Activated gamma-delta T cell treated with anti-CD3 and anti-CD28 coated beads, Interleukin-2, amount 50 U/mL, for 16 hours (primary cell): ENCODE results near the gene UGT1A10.

Experiments used
- DNase-seq: peaks from one replicate; pipeline ENCODE4 v3.0.0-alpha.2; 2020; ENCODE audit warnings: low read depth

UGT1A10 gene

DNA sequence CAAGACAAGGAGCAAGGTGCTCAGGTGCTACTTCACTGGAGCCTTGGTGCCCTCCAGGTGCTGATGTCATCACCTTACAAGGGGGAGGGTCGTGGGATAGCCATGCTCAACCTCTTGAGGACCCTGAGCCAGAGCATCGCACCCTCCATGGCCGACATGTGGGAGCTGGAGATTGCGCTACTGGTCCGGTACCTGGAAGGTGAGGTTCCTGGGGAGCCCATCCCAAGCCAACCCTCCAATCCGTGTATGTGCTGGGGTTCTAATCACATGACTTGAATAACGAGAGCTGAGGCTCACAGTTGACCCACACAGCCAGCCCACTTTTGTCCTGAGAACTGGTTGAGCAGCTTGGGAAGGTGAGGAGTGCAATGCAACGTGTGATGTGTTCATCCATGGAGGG, 167.7 kb downstream of the UGT1A10 start:
- no peak for DNase-seq

DNA sequence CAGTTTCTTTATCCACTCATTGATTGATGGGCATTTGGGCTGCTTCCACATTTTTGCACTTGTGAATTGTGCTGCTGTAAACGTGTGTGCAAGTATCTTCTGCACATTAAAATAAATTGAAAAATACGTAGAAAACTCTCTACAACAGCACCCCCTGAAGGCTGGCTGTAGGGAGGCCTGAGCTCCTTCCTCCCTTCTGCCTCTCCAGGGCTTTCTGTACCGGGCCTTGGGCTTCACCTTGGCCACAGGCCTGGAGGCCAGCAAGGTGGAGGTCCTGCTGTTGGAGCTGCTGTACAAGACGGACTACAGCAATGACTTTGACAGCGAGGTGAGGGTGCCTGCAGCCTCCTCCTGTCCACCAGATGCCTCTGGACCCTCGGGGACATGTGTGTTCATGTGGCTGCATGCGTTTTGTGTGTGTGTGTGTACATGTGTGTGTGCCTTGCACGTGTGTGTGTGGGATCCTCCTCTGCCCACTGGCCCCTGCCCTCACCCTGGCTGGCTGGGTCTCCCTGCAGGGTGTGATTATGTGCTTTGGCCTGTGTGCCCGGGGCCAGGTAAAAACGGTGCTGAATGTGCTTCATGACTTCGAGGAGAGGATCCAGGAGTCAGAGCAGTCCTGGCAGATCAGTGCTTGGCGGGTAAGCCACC, 171.1 kb downstream of the UGT1A10 start:
- no peak for DNase-seq

DNA sequence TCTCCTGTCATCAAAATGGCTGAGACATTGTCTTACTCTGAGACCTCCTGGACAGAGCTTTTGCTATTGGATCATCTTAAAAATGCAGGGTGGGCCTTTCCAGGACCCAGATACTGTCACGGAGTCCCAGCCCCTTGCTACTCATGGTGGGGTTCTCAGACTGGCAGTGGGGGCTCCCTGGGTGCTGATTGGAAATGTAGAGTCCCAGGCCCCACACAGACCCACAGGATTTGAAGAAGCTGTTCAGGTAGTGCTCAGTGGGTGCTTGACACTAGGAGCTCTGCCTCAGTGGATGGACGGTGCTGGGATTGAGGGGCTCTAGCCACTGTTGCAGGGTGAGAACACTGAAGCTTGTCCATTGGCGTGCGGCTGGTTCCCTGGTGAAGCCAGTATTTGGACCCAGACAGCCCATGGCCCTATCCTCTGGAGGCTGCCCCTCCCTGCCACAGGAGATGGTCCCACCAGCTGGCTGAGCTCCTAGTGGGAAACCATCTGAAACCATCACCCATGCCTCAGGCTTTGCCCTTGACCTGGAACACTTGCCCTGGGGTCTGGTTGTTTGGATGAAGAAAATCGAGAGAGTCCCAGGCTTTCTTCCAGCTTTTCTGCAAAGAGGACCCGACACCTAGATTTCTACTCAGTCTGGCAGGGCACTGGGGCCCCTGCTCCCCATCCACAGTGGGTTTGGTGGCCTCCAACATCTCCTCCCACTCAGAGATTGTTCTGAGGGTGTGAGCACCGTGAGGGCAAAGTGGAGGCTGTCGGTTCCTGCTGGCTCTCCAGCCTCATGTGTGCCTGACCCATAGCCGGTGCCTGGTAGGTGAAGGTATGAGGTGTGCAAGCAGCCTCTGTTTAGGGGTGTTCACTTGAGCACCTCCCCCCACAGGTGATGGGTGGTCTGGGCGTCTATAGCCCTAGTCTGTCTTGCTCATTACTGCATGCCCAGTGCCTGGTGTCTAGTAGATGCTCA, 172.0 kb downstream of the UGT1A10 start:
- DNase-seq, result no peak

DNA sequence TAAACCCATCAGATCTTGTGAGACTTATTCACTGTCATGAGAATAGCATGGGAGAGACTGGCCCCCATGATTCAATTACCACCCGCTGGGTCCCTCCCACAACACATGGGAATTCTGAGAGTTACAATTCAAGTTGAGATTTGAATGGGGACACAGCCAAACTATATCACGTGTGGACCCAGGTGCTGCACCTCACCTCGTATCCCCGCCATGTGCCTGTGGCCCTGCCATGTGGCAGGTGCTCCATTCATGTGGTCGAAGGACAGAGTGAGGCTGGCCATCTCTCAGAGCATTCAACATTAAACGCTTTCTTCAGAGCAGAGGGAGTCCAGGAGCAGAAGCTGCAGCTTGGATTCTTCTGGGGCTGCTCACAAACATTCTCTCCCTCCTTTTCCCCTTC, 174.1 kb downstream of the UGT1A10 start:
- DNase-seq, result no peak

DNA sequence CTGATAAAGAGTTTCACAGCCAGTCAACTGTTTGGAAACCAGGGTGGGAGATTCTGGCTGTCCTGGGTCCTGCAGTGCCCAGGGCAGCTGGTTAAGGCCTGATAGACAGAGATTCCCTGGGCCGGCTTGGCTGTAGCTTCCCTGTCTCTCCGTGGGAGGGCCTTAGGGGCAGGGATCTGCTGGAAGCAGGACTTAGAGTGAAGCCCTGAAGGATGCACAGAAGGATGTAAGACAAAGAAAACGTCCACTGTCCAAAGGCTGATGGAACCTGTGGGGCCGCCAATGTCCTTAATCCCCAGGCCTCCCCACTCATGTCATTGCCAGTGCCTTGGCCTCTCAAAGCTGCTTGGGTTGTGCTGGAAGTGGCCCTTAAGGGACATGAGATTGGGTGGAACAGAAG, 174.8 kb downstream of the UGT1A10 start:
- DNase-seq, result no peak

DNA sequence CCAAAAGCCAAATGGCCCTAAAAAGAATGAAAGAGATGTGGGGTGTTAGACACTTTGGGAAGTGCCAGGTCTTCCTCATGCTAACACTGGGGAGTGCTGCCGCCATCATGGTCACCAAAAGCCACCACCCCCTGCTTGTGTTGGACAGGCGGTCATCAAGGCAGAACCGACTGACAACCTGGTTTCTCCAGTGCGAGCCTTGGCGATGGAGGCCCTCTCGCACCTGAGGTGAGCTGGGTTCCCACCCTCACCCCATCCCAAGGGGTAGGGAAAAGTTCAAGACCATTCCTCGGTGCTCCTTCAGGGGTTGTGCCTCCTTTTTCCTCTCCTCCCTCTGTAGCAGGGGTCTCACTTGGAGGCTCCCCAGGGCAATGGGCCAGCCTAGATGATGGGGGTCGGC, 175.5 kb downstream of the UGT1A10 start:
- no peak for DNase-seq

DNA sequence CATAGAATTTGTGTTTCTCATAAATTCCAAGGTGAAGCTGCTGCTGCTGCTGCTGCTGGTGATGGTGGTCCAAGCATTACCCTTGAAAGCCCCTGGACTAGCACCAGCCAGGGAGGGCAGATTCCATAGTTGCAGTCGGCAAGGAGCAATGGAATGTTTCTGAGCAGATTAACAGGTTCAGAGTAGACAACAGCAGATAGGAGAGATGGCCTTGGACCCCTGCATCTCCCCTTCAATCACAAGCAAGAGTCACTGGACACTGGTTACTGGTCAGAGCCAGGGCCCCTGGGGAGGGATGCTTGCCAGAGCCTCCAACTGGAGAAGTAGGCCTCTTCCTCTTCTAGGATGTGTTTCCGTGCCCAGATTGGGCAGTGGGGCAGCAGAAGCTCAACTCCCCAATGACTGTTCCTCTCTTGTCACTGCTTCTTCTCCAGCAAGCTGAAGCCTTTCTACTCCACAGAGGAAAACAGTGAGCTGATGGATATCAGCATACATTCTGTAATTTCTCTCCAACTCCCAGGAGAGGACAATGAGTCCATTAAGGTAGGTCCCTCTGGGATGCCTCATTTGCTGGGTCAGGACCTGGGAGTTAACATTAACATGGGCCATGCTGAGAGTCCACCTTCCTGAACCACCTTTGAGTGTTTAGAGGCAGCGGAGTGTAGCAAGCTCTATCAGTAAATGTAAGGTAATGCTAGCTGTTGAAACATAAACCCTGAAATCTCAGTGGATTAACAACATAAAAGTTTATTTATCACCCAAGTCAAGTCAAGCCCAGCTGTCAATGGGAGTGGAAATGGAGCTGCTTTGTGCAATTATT, 177.2 kb downstream of the UGT1A10 start:
- no peak for DNase-seq

DNA sequence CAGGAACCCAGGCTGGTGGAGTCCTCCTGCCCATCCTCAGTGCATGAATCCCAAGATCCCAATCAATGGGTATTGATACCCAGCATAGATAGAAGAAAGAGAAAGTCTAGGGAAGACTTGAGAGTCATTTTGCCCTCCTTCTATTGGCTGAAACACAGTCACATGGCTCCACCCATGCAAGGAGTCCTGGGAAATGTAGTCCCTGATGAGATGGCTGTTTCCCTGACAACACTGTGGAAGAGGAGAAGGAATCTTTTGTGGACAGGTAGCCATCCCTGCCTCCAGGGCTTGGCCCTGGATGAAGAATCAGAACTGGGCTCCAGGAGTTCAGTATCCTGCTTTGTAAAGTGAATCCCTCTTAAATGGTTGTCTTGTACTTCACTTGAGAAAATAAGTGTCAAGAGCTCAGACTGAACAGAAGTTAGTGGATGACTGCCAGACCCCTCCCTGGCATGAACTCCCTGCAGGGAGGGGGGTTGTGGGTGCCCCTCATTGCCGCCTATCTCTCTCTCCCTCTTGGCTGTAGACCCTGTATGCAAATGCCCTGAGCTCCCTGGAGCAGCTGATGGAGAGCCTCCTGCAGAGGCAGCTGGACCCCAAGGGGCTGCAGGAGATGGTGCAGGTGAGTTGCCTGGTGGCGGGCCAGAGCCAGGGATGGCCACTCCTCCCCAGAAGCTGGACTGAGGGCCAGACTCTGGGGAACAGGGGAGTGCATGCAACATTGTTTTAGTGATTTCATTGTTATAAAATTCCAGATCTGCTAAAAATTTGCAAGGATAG, 178.0 kb downstream of the UGT1A10 start:
- no peak for DNase-seq

DNA sequence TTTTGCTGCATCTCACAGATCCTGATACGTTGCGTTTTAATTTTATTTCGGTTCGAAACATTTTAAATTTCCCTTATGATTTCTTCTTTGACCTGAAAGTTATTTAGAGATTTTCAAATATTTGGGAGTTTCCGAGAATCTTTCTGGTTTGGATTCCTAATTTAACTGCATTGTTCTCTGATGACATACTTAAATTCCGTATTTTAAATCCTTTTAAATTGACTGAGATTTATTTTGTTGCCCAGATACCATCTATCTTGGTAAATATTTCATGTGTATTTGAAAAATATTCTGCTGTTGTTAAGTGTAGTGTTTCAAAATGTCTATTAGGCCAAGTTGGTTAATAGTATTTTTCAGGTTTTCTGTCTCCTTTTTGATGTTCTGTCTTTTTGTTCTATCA, 179.6 kb downstream of the UGT1A10 start:
- DNase-seq, result no peak

DNA sequence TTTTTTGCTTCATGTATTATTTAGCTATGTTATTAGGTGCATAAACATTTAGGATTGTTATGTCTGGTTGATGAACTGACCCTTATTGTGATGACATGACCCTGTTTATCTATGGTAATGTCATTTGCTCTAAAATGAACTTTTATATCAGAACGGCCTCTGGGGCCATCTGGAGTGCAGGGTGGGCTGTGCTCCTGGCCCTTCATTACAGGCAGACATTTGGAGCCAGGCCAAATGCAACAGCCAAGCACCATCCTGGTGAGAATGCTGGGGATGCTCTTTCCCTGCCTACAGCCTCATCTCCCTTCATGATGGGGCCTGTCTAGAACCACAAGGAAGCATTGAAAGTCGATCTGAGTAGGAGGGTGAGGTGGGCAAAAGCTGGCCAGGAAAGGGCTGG, 180.1 kb downstream of the UGT1A10 start:
- DNase-seq, result no peak

DNA sequence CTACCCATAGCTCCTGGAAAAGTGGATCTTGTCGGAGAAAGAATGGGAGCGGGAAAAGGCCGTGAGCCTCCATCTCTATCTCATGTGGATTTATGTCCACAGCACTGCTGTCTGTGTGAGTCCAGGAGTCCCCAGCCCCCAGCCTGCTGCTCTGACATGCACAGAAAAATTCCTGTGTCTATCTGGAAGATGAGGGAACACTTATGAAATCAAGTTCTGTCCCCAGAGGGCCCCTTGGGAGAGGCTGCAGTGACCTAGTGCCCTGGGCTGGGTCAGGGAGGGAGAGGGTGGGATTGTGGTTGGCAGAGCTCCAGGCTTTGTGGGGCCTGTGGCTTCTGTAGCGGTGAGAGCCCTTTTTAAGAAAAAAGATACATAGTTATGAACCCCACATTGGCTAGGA, 180.5 kb downstream of the UGT1A10 start:
- no peak for DNase-seq

DNA sequence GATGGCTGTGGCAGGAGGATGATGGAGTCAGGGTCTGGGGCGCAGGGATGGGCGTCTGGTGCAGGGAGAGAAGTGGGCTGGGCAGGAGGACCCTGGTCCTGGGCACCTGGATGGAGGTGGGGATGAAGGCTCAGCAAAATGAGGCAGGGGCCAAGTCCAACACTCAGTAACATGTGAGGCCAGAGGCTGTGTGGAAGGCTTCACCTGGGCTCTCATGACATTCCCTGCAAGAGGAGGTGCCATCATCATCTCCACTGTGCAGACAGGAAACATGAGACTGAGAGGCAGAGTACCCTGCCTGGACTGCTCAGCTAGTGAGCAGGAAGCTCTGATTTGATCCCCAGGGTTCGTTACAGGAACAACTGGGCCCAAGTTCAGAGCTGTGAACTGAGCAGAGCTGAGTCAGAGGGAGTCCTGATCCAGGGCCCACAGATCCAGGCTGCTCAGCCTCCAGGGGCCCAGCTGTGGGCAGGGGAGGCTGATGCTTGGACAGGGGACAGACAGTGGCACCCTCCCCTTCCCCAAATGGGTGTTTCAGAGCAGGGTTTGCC, 181.2 kb downstream of the UGT1A10 start:
- no peak for DNase-seq

DNA sequence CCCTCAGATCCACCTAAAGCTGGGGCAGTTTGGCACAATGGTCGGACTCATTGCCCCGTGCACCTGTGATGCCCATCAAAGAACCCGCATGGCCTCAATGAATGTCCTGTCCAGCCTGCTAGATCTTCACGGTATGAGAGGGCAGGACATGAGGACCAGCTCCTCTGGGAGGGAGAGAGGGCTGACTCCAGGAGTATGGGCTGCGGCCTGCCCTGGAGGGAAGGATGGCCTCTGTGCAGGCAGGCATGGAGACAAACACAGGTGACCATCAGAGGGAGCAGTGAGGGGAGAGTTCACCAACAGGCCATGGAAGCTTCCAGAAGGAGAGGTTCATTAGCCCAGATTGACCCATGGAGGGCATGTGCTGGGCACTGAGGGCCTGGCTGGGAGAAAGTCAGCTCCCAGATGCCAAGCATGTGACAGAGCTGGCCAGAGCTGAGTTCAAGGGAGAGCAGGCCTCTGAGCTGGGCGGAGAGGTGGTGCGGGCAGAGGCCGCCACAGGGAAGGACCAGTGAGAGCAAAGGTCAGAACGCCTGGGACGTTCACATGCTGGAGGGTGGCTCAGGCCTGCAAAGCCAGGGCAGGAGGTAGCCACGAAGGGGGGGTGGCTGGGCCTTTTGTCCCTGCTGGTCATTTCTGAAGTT, 181.9 kb downstream of the UGT1A10 start:
- DNase-seq, result no peak

DNA sequence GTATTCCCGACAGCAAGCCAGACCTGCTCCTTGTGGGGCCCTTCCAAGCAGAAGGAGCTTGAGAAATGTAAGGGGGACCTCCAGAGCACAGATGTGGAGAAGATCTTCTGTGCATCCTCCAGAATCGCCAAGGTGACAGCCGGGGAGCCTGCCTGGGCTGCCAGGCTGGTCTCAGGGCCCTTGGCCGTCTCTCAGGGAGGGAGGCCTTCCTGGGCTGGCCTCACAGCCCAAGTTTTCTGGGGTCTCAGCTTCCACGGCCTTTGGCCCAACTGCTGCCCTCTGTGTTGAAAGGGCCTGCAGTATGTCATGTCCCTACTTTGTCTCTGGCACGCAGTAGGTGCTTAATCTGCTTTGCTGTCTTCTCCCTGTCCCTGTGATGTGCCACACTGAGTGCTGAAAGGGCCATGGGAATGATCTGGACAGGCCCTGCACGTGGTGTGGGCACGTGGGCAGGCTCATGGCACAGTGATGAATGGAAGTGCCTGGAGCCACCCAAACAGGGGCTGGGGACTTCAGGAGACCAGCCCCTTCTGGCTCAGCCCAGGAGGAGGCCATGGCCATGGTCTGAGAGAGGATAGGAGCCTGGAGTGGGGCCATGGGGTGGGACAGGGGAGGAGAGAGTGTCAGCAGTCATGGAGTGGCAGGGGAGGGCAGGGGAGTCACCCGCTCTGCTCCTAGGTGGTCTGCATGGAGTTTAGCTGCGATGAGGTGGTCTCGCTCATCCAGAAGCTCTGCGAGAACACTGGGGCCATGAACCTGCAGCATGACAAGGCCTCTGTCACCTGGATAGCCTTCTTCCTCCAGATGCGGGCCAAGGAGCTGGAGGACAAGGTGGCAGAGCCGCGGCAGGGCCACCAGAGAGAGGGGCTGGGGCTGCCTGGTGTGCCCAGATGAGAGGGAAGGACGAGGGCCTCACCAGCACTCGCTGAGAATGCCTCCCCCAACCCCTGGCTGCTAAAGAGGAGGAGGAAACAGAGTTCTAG, 182.7 kb downstream of the UGT1A10 start:
- no peak for DNase-seq

DNA sequence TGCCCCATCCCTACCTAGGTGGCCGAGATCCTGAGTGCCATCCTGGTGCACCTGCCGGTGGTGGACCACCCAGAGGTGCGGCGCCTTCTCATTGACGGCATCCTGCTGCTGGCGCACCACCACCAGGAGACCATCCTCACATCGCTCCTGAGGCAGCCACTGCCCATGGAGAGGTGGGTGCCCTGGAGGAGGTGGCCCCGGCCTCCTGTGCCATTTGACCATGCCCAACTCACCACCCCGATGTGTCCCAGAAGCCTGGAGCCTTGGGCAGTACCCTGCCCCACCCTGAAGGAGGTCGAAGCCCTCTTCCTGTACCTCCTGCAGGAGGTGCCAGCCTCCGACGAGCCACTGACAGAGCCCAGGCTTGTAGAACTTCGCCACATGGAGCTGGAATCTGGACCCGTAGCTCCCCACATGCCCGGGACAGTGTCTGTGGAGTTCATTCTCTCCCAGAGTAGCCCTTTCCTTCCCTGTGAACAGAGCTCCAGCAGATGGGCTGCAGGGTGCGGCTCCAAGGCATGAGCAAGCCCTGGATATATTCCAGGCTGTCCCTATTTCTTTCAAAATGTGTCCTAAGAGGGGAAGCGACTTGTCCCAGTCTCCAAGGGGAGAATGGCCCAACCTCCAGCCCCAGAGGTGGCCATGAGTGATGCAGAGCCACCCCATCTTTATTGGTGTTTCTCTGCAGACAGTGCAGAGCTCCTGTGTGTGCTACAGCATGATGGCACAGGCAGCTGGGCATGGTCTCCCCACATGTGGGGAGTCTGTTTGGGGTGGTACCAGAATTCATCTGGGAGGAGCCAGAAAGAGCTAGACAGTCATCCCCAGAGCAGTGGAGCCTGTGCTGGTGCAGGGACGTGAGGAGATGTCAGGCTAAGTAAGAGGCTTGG, 183.9 kb downstream of the UGT1A10 start:
- no peak for DNase-seq

DNA sequence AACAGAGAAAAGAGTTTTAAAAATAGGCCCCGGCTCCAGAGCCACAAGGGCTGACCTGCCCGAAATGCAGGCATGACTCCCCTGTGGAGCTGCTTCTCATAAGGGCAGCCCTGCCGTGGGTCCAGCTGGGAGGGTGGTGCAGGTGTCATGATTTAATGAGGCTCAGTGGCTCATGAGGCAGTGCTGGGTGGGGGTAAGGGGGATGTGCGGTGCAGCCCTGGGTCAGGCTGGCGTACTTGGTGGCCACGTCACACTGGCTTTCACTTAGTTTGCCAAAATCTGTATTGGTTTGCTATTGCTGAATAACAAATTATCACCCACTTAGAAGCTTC, 184.5 kb downstream of the UGT1A10 start:
- no peak for DNase-seq

DNA sequence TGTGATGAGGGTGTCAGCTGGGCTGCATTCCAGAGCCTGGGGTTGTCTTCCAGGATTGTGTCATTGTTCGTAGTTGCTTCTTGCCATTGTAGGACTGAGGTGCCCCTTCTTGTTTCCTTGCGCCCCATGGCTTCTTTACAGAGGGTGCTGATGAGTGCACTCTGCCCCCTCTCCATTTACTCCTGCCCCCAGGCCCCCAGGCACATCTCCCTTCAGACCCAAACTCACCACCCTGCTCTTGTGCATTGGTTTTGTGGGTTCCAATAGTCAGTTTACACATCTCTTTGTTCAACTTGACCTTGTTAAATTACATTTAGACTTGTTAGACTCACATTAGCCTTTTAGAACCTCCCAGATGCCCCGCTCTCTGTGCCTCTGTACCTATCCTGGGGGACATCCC, 184.9 kb downstream of the UGT1A10 start:
- DNase-seq, result no peak

DNA sequence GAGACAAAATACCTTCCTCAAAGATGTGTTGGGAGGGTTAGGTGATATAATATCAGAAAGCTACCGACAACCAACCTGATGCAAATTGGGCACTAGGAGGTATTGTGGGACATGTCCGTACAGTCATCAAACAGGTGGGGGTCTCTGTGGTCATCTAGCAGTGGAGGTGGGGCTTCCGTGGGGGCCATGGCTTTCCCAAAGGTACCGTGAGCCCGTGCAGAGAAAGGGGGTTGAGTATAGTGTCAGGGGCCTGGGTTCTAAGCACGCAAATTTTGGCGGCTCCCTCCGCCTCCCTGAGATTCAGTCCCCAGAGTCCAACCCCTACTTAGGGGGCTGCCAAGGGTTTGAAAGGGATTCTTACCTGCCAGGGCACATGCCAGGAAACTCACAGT, 185.5 kb downstream of the UGT1A10 start:
- no peak for DNase-seq
